GM11168 (cell line): ENCODE results near the gene BIRC5.

Experiments used
- in situ Hi-C: fragments of 300-500 bp; cut with MboI; formaldehyde crosslinking; loops from one replicate; pipeline ENCODE4 v1.12.0; 2022; ENCODE audit warnings: low sequenced_read_pairs; ENCODE audit not compliant: unreplicated experiment

Gene BIRC5

GRCh38 chr17:78214016-78214705, at the start of gene BIRC5:
TSS of gene BIRC5 (plus strand) at chr17:78214253. CDS start at chr17:78214317, 64 bp downstream.
- in situ Hi-C loops: no loop called here

- in situ Hi-C loops: no loop called here
Observed at GRCh38 chr17:78164748-78165607, 49.1 kb upstream of the BIRC5 start.

GRCh38 chr17:78166416-78166815, 47.6 kb upstream of the BIRC5 start:
- in situ Hi-C loops: no loop called here

GRCh38 chr17:78168242-78168902, 45.7 kb upstream of the BIRC5 start, which contains the start of gene SYNGR2:
TSS of gene SYNGR2 (plus strand) at chr17:78168581. CDS start at chr17:78168617, 36 bp downstream.
- in situ Hi-C loops: no loop called here

- in situ Hi-C loops: no loop called here
Observed at GRCh38 chr17:78168903-78169793, 44.9 kb upstream of the BIRC5 start.

GRCh38 chr17:78170692-78171590, 43.1 kb upstream of the BIRC5 start:
- in situ Hi-C loops: loop anchor here (5.0 kb wide), 1 partner anchor 39 kb away; the partner anchor contains the start of gene TMC8

- in situ Hi-C loops: loop anchor here (5.0 kb wide), 1 partner anchor 39 kb away; the partner anchor contains the start of gene TMC8
Observed at GRCh38 chr17:78171591-78172248, 42.3 kb upstream of the BIRC5 start.

GRCh38 chr17:78172249-78173051, 41.6 kb upstream of the BIRC5 start:
- in situ Hi-C loops: loop anchor here (5.0 kb wide), 1 partner anchor 40 kb away; the partner anchor contains the start of gene TMC8

GRCh38 chr17:78173097-78173715, 40.8 kb upstream of the BIRC5 start:
- in situ Hi-C loops: loop anchor here (5.0 kb wide), 1 partner anchor 41 kb away; the partner anchor contains the start of gene TMC8

- in situ Hi-C loops: loop anchor here (5.0 kb wide), 1 partner anchor 42 kb away; the partner anchor contains the start of gene TMC8
Observed at GRCh38 chr17:78174346-78174869, 39.6 kb upstream of the BIRC5 start.

- in situ Hi-C loops: loop anchor here (5.0 kb wide), 1 partner anchor 43 kb away; the partner anchor contains the start of gene TMC8
Observed at GRCh38 chr17:78174870-78175642, 39.0 kb upstream of the BIRC5 start.

GRCh38 chr17:78175643-78175981, 38.4 kb upstream of the BIRC5 start:
- in situ Hi-C loops: no loop called here

GRCh38 chr17:78176548-78177025, 37.5 kb upstream of the BIRC5 start:
- in situ Hi-C loops: no loop called here

GRCh38 chr17:78179372-78179771, 34.7 kb upstream of the BIRC5 start:
- in situ Hi-C loops: no loop called here

GRCh38 chr17:78180083-78180482, 34.0 kb upstream of the BIRC5 start:
- in situ Hi-C loops: no loop called here

GRCh38 chr17:78180508-78180907, 33.5 kb upstream of the BIRC5 start:
- in situ Hi-C loops: no loop called here
